A549 (cell line): Measurements from ENCODE around the gene CACNG6.

ENCODE experiments used
- BCL3 ChIP-seq: fragments of >200 bp; sonication (Bioruptor Twin); formaldehyde crosslinking; IDR thresholded peaks from 3 replicates; pipeline ENCODE4 v1.6.1; 2016
- BHLHE40 ChIP-seq: IDR thresholded peaks from 2 replicates; pipeline ENCODE4 v1.6.1; 2012; ENCODE audit warnings: low read depth, low read length, inconsistent platforms
- CEBPB ChIP-seq, 2 experiments: fragments of >200 bp in 1 of 2; sonication (Bioruptor Twin) in 1 of 2; formaldehyde crosslinking in 1 of 2; IDR thresholded peaks; 2 replicates each; pipeline ENCODE4 v1.6.1; 2012 to 2016
- CTCF ChIP-seq: fragments of >200 bp; sonication (Bioruptor Twin); formaldehyde crosslinking; IDR thresholded peaks from 3 replicates; pipeline ENCODE4 v1.5.1; 2016
- EP300 ChIP-seq, 2 experiments: fragments of >200 bp; sonication (Bioruptor Twin); formaldehyde crosslinking; IDR thresholded peaks; 2 replicates in 1 of 2; 3 replicates in 1 of 2; pipeline ENCODE4 v1.6.1; 2016 to 2017
- FOSB ChIP-seq: fragments of 250-450 bp; sonication (Bioruptor Pico); IDR thresholded peaks from 2 replicates; pipeline ENCODE4 v1.5.0; 2020; ENCODE audit warnings: mild to moderate bottlenecking, moderate library complexity
- HDAC2 ChIP-seq: fragments of 200-600 bp; sonication (generic); IDR thresholded peaks from 2 replicates; pipeline ENCODE4 v1.6.1; 2016
- JUNB ChIP-seq: fragments of >200 bp; sonication (Bioruptor Twin); formaldehyde crosslinking; IDR thresholded peaks from 2 replicates; pipeline ENCODE4 v1.6.1; 2016
- KDM1A ChIP-seq: fragments of 200-600 bp; sonication (generic); IDR thresholded peaks from 2 replicates; pipeline ENCODE4 v1.6.1; 2016; ENCODE audit warnings: low read depth, mild to moderate bottlenecking
- MAX ChIP-seq: IDR thresholded peaks from 2 replicates; pipeline ENCODE4 v1.6.1; 2012
- MAZ ChIP-seq: fragments of 150-350 bp; IDR thresholded peaks from 2 replicates; pipeline ENCODE4 v1.6.1; 2014; ENCODE audit warnings: antibody characterized with exemption, low read depth, low read length, borderline replicate concordance
- NR3C1 ChIP-seq: fragments of >200 bp; sonication (Bioruptor Twin); formaldehyde crosslinking; IDR thresholded peaks from 3 replicates; pipeline ENCODE4 v1.6.1; 2017
- USF2 ChIP-seq: fragments of 450-650 bp; IDR thresholded peaks from 2 replicates; pipeline ENCODE4 v1.6.1; 2014; ENCODE audit warnings: antibody characterized with exemption

GRCh38 chr19:53965091-53965490, 26.3 kb upstream of the CACNG6 start:
- no peak for TF ChIP-seq KDM1A
- no peak for TF ChIP-seq MAX
- no peak for TF ChIP-seq CEBPB (IDR thresholded peaks at IDR 0.05)
- no peak for TF ChIP-seq CTCF
- TF ChIP-seq EP300 (IDR thresholded peaks at IDR 0.05): no peak
- TF ChIP-seq FOSB (CRISPR knock-in tag): no peak
- TF ChIP-seq USF2: no peak
- TF ChIP-seq MAZ: no peak
- TF ChIP-seq HDAC2: no peak
- no peak for TF ChIP-seq BHLHE40
- TF ChIP-seq BCL3: no peak
- TF ChIP-seq JUNB: no peak
- TF ChIP-seq NR3C1: no peak
